OCI-LY7 (cell line): ENCODE results near the gene RIN3. TPM values are rescaled to one million over a fixed set of nuclear protein-coding genes. Genes with fewer than 3 reads are reported as not detected.

ENCODE experiments used
- BruUV-seq: library from RNA; stranded (reverse); fragments of 400-500 nt; replicated peaks from 2 replicates; lab custom pipeline; 2021; lab: Mats Ljungman, UMichigan
- CTCF ChIA-PET: fragments of 300-600 bp; sonication (Branson Sonifier 250); formaldehyde crosslinking; loops from one replicate; lab custom pipeline; 2022; ENCODE audit warnings: antibody characterized with exemption; ENCODE audit not compliant: unreplicated experiment; lab: Charles Lee
- POLR2A ChIA-PET: fragments of 300-600 bp; sonication (Branson Sonifier 250); formaldehyde crosslinking; loops from one replicate; lab custom pipeline; 2022; ENCODE audit warnings: antibody characterized with exemption; lab: Charles Lee
- DNase-seq: peaks from one replicate; pipeline ENCODE4 v3.0.0-alpha.2; 2015; ENCODE audit warnings: low spot score
- H2AFZ ChIP-seq: fragments of 200-600 bp; sonication (generic), shearing (Covaris generic); 2 replicates; pipeline ENCODE4 v1.6.1; 2014; ENCODE audit warnings: mild to moderate bottlenecking, antibody characterized with exemption, low read length, moderate library complexity
- H3K27ac ChIP-seq: fragments of 200-600 bp; sonication (generic); 2 replicates; pipeline ENCODE4 v1.5.1; 2014; ENCODE audit warnings: mixed run types, low read depth, mild to moderate bottlenecking, moderate library complexity, low read length, inconsistent platforms; ENCODE audit not compliant: poor library complexity, severe bottlenecking
- H3K36me3 ChIP-seq: fragments of 200-600 bp; sonication (generic); 2 replicates; pipeline ENCODE4 v1.6.1; 2014; ENCODE audit warnings: mild to moderate bottlenecking, antibody characterized with exemption, low read length, moderate library complexity, mixed read lengths; ENCODE audit not compliant: insufficient read depth
- H3K4me1 ChIP-seq: fragments of 200-600 bp; sonication (generic); 2 replicates; pipeline ENCODE4 v1.5.1; 2014; ENCODE audit warnings: mild to moderate bottlenecking, low read length; ENCODE audit not compliant: insufficient read depth, poor library complexity, severe bottlenecking
- H3K4me2 ChIP-seq: fragments of 200-600 bp; sonication (generic); 2 replicates; pipeline ENCODE4 v1.6.1; 2014; ENCODE audit warnings: mild to moderate bottlenecking, low read length
- H3K4me3 ChIP-seq: fragments of 200-600 bp; sonication (generic); 2 replicates; pipeline ENCODE4 v1.5.1; 2014; ENCODE audit warnings: mild to moderate bottlenecking, low read depth, low read length; ENCODE audit not compliant: poor library complexity, severe bottlenecking
- H3K79me2 ChIP-seq: fragments of 200-600 bp; sonication (generic); 2 replicates; pipeline ENCODE4 v1.6.1; 2016; ENCODE audit warnings: low read depth, mild to moderate bottlenecking, low read length, moderate library complexity, mixed read lengths; ENCODE audit not compliant: insufficient read depth
- H3K9me2 ChIP-seq: fragments of 200-600 bp; sonication (generic); 2 replicates; pipeline ENCODE4 v1.6.1; 2016; ENCODE audit warnings: mild to moderate bottlenecking, low read length, mixed read lengths; ENCODE audit not compliant: insufficient read depth
- H3K9me3 ChIP-seq: fragments of 200-600 bp; sonication (generic); 2 replicates; pipeline ENCODE4 v1.6.1; 2014; ENCODE audit warnings: mild to moderate bottlenecking, mixed run types, low read length, mixed read lengths
- H4K20me1 ChIP-seq: fragments of 200-600 bp; sonication (generic); 2 replicates; pipeline ENCODE4 v1.6.1; 2014; ENCODE audit warnings: mild to moderate bottlenecking, antibody characterized with exemption, low read length, moderate library complexity, mixed read lengths; ENCODE audit not compliant: insufficient read depth
- CTCF ChIP-seq: fragments of 200-600 bp; sonication (generic); conservative IDR thresholded peaks from 2 replicates; pipeline ENCODE4 v1.5.1; 2014; ENCODE audit warnings: mild to moderate bottlenecking, antibody characterized with exemption, low read length, moderate library complexity, mixed read lengths
- EZH2phosphoT487 ChIP-seq: fragments of 200-600 bp; sonication (generic); IDR thresholded peaks from 2 replicates; pipeline ENCODE4 v1.6.1; 2018; ENCODE audit warnings: low read depth, borderline replicate concordance, mild to moderate bottlenecking, mixed run types, antibody characterized with exemption, low read length, moderate library complexity, mixed read lengths
- intact Hi-C: fragments of 100-400 bp; cut with micrococcal nuclease; formaldehyde crosslinking; loops from one replicate; pipeline ENCODE4 v1.10.0; 2022; ENCODE audit not compliant: unreplicated experiment
- total RNA-seq, 2 experiments: library from RNA; depleted of rRNA in 1 of 2; stranded (reverse); fragments of >200 nt in 1 of 2; shearing (Covaris generic) in 1 of 2; gene quantifications; 2 replicates each; pipeline ENCODE4 v1.2.3, GENCODE V29; 2014 to 2022

The RIN3 gene
- total RNA-seq, 2 experiments from 2014 or later: not detected

GRCh38 chr14:92654239-92654901 is 140.8 kb downstream of the RIN3 start:
- POLR2A ChIA-PET: no interaction called here
- intact Hi-C loops: no loop called here
- H3K79me2 ChIP-seq: no peaks in the 10 kb centered on the region

GRCh38 chr14:92655419-92656201 is 142.0 kb downstream of the RIN3 start:
- no peaks in the 10 kb centered on the region for H4K20me1 ChIP-seq
- no peaks in the 10 kb centered on the region for H3K79me2 ChIP-seq
- no peak for DNase-seq
- no peaks in the 10 kb centered on the region for H3K9me3 ChIP-seq
- intact Hi-C loops: no loop called here
- ChIA-PET CTCF (no interaction called here), POLR2A (no interaction called here)
- no TSS peak for BruUV-seq
- H3K4me2 ChIP-seq: no peak overlapping the region
- H3K9me2 ChIP-seq: no peaks in the 10 kb centered on the region
- peaks cover 5% of the 10 kb centered on the region for H3K4me1 ChIP-seq
- TF ChIP-seq CTCF (no peak), EZH2phosphoT487 (no peak)
- no peak overlapping the region for H3K27ac ChIP-seq
- no peak overlapping the region for H2AFZ ChIP-seq
- H3K36me3 ChIP-seq: no peaks in the 10 kb centered on the region
- no peak overlapping the region for H3K4me3 ChIP-seq

More at GRCh38 chr14:92654239-92654901, 140.8 kb downstream of the RIN3 start:
- CTCF ChIA-PET: no interaction called here
- Histone ChIP-seq H3K4me1 (no peaks in the 10 kb centered on the region), H3K27ac (no peak overlapping the region), H4K20me1 (no peaks in the 10 kb centered on the region), H3K36me3 (no peaks in the 10 kb centered on the region), H3K9me2 (no peaks in the 10 kb centered on the region), H3K4me3 (no peak overlapping the region), H2AFZ (no peak overlapping the region), H3K9me3 (no peaks in the 10 kb centered on the region), H3K4me2 (no peak overlapping the region)
- no TSS peak for BruUV-seq
- no peak for TF ChIP-seq CTCF
- no peak for TF ChIP-seq EZH2phosphoT487
- DNase-seq: no peak
